Ovary (tissue), 3 donors: ENCODE measurements around the gene CBLN3.

Source experiments
- EP300 ChIP-seq: sonication (generic); formaldehyde crosslinking; IDR thresholded peaks from one replicate; pipeline ENCODE4 v1.6.1; 2017; ENCODE audit warnings: antibody characterized with exemption
- POLR2A ChIP-seq: fragments of 450-650 bp; IDR thresholded peaks from one replicate; pipeline ENCODE4 v1.6.1; 2017; ENCODE audit warnings: antibody characterized with exemption, mild to moderate bottlenecking, moderate library complexity
- TF ChIP-seq, protein P1 (sequence below), 3 donors: fragments of 450-650 bp in 2 of 3; fragments of 200-600 bp in 1 of 3; IDR thresholded peaks; one replicate each; pipeline versions ENCODE4 v1.5.1 to v1.8.0; 2016 to 2022; ENCODE audit warnings: antibody characterized with exemption in 3 of 3, mild to moderate bottlenecking in 1 of 3
- donor health status: DM: no; HTN: no; CAD: no.

DNA sequence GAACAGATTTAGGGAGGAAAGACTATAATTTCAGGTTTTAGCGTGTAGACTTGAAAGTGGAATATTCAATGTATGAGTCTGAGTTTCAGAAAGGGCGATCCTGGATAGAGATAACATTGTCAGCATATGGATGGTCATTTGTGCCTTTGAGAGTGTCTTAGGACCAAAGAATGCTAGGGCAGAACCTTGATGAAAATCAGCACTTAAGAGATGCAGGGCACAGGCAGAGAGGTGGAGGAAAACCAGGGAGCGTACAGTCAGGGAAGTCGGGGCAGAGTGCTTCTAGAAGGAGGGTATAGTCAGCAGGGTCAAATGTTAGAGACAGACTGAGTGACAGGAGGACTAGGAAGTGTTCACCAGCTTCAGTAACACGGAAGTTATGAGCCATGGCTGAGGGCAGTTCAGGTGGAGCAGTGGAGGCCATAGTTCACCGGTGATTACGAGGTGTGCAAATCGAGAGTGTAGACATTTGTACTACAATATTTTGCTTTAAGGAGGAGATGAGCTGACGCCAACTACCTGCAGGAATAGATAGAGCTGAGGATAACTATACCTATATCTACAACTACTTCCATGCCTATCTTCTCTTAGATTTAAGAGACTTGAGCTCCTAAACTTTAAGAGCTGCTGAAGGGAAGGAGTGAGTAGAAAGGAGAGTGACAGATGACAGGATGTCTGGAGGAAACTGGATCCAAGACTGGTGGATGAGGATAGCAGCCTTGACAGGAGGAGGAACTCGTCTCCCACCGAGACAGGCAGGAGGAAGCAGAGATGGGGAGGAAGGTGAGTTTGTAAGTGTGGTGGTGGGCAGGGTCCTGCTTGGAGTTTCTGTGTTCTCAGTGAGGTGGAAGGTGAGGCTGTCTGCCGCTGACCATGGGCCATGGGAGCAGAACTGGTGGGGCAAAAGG is 6.5 kb downstream of the CBLN3 start:
- TF ChIP-seq, protein P1, sequence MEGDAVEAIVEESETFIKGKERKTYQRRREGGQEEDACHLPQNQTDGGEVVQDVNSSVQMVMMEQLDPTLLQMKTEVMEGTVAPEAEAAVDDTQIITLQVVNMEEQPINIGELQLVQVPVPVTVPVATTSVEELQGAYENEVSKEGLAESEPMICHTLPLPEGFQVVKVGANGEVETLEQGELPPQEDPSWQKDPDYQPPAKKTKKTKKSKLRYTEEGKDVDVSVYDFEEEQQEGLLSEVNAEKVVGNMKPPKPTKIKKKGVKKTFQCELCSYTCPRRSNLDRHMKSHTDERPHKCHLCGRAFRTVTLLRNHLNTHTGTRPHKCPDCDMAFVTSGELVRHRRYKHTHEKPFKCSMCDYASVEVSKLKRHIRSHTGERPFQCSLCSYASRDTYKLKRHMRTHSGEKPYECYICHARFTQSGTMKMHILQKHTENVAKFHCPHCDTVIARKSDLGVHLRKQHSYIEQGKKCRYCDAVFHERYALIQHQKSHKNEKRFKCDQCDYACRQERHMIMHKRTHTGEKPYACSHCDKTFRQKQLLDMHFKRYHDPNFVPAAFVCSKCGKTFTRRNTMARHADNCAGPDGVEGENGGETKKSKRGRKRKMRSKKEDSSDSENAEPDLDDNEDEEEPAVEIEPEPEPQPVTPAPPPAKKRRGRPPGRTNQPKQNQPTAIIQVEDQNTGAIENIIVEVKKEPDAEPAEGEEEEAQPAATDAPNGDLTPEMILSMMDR (IDR thresholded peaks at IDR 0.05): no peak
- TF ChIP-seq POLR2A (no peak), EP300 (no peak)
